Left hindlimb (tissue), 1 donor: ENCODE data around the gene IPO4.

Experiments used
- DNase-seq: peaks from one replicate; pipeline ENCODE4 v3.0.0-alpha.2; 2018

Gene IPO4

DNA sequence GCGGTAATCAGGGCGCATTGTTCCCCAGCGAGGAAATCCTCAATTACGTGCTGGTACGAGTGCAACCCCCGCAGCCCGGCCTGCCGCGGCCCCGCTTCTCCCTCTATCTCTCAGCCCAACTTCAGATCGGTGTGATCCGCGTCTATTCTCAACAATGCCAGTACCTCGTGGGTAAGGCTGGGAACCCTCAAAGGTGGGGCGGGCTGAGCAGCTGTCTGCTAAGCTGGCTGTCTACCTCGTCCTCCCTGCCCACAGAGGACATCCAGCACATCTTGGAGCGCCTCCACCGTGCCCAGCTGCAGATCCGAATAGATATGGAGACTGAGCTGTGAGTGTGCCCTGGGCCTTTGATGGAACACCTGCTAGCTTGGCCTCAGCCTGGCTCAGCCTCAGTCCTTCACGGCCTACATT, 15.7 kb downstream of the IPO4 start:
- DNase-seq = no peak

DNA sequence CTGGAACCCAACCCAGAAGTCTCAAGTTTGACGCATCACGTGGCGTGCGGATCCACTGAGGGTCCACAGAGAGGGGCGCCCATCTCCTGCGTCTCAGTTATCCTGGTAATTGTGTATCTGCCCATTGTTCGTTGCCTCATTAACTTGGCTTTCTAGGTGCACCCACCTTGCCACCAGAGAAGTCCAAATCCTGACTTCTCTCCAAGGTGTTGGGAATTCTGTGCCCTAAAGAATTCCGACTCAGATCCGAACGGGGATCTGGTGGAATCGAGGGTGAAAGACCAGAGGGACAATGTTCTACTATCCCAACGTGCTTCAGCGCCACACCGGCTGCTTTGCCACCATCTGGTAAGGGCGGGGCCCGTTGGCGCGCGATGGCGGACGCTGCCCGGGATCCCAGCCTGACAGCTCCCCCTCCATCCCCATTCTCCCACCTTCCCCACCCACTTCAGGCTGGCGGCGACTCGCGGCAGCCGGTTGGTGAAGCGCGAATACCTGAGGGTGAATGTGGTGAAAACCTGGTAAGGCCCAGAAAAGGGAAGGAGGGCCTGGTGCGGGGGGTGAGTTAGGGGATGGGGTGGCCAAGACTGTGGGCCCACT, 16.3 kb downstream of the IPO4 start:
- no peak for DNase-seq

DNA sequence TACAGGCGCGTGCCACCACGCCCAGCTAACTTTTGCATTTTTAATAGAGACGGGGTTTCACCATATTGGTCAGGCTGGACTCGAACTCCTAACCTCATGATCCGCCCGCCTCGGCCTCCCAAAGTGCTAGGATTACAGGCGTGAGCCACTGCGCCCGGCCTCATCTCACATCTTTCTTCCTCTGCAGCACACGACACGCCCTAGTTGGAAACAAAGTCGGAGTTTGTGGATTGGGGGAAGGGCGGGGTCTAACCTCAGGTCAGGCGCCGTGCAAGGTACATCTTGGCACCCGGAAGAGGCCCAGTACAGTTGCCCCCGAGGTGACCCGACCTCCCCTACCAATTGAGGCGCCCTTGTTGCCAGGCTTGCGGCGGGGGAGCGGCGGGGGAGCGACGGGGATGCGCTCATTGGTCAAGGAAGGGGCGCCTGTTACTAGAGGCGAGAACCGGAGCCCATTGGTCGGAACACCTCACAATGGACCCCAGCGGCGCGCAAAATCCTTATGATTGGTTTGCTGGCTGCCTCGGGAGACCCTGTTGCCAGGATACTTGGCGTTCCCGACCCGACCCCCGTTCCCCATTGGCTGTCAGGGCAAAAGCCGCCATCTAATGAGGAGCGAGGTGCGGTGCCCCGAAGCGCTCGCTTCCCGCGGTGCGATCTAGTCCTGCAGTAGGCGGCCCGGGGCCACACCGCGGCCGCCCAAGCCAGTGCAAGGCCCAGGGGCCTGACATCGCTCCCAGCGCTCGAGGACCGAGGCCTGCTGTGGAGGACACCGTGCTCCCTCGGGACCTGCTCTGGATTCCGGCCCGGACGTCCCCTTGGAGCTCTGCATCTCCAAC, 17.0 kb downstream of the IPO4 start, which contains the start of gene REC8:
TSS of gene REC8 (plus strand) at position 659 of the 839 bp plus-strand sequence. CDS start 473 bp downstream, outside the sequence.
- DNase-seq = peak; percentile 91

DNA sequence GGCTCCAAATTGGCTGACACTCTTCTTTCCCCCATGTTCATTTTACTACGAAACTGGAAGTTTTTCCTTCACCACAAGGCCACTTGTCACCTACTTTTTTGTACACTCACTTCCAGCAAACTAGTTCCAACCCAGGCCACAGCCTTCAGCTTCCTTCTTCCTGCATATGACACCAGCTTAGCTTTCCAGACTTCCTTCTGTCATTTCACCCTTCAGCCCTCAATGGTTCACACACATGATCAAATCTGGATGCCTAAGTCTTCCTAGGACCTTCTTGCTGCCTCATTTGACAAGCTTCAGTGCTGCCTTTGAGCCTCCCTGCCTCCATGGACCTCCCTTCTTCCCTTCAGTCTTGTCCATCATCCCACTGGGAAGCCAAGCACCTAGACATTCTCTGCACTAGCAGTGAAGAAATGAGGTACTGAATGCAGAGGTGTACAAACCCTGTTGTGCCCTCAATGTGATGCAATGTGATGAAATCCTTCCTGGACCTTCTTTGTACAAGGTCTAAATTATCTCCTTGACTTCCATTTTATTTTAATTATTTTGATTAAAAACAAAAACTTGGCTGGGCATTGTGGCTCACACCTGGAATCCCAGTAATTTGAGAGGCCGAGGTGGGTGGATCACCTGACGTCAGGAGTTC, 21.0 kb downstream of the IPO4 start:
- no peak for DNase-seq

DNA sequence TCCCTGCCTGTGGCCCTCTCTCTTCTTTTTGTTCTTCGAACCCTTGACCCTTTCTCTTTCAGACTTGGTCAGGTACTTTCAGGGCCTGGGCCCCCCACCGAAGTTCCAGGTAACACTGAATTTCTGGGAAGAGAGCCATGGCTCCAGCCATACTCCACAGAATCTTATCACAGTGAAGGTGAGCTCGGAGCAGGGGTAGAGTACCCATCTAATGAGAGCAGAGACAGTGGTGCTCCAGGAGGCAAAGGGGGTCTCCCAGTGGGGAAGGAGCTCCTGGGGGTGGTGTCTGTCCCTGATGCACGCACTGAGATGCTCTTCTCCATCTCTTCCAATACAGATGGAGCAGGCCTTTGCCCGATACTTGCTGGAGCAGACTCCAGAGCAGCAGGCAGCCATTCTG, 22.8 kb downstream of the IPO4 start:
- no peak for DNase-seq

DNA sequence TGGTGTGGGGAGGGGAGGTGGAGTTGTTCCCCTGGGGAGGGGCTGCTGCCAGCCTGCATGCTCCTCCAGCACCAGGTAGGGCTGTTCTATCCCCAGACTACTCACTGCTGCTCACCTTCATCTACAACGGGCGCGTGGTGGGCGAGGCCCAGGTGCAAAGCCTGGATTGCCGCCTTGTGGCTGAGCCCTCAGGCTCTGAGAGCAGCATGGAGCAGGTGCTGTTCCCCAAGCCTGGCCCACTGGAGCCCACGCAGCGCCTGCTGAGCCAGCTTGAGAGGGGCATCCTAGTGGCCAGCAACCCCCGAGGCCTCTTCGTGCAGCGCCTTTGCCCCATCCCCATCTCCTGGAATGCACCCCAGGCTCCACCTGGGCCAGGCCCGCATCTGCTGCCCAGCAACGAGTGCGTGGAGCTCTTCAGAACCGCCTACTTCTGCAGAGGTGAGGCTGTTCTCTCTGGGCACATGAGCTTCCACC, 24.1 kb downstream of the IPO4 start:
- no peak for DNase-seq

DNA sequence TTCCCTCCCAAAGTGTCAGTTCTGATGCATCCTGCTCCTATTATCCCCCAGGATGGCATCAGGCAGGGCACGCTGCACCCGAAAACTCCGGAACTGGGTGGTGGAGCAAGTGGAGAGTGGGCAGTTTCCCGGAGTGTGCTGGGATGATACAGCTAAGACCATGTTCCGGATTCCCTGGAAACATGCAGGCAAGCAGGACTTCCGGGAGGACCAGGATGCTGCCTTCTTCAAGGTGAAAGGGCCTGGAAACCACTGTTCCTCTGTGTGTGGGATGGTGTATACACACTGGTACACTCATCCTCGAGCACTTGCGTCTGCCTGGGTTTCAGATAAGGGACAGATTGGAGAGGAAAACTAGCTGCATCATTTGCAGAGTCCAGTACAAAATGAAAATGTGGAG, 26.5 kb downstream of the IPO4 start:
- DNase-seq = no peak

DNA sequence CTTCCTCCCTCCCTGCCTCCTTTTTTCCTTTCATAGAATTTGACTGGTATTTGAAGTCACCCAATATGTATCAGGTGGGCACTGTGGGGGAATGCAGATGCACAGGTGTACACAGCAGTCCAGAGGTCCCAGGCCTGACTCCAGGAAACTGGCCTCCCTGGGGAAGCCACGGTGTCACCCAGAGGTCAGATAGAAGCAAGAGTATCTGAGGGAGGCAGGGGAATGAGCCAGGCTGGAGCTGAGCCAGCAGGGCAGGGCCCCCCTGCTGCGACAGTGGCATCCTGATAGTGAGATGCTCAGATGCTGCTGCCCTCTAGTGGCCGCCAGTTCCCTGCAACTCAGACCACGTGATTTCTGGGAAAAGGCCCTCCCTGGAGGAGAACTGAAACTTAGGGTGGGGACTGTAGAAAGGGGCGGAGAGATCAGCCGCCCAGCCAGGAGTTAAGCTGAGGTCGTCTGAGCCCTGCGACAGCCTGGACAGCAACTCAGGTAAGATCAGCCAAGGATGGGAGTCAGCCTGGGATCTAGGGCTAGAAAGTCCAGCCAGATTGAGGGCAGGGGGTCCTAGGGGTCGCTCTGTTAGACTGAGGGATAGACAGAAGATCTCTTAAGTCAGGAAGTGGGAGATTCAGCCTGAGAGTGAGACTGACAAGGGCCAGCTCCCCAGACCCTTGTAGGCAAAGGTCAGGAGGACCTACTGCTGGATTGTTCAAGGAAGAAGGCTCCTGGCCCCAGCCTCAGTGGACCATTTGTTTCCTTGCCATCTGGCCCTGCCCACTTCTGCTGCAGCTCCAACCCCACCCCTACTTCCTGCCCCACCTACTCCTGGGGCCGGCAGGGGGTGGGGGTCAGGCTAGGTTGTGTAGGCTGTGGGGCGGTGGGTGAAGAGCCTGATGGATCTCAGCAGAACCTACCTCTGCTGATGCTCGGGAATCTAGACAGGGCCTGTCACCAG, 27.5 kb downstream of the IPO4 start, which contains the start of gene IRF9:
TSS of gene IRF9 (plus strand) at position 416 of the 955 bp plus-strand sequence. CDS start 880 bp downstream, outside the sequence.
- DNase-seq = peak; percentile 93

DNA sequence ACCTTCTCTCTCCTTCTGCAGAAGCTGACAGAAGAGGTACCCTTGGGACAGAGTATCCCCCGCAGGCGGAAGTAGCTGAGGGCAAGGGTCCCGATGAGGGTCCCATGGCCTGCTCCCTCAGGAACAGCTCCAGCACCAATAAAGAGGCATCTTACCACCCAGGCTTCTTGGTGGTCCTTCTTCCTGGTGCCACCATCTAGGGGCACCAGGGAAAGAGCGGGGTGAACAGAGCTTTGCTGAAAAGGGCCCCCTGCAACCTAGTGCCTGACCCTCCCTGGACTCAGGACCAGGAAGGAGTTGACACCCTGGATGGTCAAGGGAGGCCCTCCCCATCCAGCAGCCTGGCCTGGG, 28.1 kb downstream of the IPO4 start:
- no peak for DNase-seq

DNA sequence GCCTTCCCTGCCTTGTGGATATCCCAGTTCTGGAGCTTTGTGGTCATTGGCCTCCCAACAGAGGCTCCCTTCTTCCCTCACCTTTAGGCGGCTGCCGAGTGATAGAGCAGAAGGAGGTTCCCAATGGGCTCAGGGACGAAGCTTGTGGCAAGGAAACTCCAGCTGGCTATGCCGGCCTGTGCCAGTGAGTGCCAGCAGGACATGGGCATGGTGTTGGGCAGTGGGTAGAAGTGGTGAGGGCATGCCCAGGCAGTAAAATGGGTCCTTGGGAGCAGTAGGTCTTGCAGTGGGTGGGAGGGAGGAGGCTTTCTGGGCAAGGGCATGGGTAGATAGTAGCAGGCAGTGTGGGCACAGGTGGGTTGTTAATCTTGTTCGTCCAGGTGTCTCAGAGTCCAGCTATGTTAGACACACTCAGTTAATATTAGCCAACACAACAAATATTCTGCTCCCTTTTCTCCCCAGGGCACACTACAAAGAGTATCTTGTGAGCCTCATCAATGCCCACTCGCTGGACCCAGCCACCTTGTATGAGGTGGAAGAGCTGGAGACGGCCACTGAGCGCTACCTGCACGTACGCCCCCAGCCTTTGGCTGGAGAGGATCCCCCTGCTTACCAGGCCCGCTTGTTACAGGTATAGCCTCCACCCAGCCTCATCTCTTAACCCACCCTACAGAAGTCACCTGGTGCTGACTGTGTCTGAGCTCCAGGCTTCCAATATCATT, 28.7 kb downstream of the IPO4 start:
- DNase-seq = no peak

DNA sequence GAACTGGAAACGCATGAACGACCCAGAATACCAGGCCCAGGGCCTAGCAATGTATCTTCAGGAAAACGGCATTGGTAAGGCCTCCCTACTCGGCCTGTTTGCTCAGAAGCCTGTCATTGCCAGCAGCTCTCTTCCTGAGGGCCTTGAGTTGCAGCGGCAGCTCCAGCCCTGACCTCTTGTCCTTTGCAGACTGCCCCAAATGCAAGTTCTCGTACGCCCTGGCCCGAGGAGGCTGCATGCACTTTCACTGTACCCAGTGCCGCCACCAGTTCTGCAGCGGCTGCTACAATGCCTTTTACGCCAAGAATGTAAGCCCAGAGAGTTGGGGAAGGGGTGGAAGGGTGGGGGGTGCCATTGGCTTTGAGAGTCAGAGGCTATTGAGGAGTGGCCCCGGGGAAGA, 31.3 kb downstream of the IPO4 start:
- no peak for DNase-seq

DNA sequence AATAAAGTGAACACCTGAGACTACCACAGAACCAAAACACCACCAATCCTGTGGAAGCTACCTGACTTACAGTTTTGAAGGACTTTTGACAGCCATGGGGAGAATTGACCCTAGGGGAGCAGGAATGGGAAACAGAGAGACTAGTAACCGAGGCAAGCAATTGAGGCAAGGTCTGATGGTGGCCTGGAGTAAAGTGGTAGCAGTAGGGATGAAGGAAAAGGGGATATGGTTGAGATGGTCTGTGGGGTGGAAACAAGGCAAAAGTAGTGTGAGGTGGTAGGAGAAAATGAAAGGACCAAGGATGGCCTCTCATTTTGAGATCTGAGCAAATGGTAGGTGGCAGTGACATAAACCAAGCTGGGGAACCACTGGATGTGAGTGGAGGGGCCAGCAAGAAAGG, 31.8 kb downstream of the IPO4 start:
- DNase-seq = no peak

DNA sequence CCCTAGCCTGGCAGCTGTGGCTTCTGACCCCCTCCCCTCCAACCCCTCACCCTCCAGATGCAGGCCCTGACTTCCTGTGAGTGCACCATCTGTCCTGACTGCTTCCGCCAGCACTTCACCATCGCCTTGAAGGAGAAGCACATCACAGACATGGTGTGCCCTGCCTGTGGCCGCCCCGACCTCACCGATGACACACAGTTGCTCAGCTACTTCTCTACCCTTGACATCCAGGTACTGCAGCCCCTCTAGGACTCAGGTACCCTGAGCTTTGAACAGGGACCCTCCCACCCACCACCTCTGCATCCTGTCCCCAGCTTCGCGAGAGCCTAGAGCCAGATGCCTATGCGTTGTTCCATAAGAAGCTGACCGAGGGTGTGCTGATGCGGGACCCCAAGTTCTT, 33.5 kb downstream of the IPO4 start:
- DNase-seq = no peak

DNA sequence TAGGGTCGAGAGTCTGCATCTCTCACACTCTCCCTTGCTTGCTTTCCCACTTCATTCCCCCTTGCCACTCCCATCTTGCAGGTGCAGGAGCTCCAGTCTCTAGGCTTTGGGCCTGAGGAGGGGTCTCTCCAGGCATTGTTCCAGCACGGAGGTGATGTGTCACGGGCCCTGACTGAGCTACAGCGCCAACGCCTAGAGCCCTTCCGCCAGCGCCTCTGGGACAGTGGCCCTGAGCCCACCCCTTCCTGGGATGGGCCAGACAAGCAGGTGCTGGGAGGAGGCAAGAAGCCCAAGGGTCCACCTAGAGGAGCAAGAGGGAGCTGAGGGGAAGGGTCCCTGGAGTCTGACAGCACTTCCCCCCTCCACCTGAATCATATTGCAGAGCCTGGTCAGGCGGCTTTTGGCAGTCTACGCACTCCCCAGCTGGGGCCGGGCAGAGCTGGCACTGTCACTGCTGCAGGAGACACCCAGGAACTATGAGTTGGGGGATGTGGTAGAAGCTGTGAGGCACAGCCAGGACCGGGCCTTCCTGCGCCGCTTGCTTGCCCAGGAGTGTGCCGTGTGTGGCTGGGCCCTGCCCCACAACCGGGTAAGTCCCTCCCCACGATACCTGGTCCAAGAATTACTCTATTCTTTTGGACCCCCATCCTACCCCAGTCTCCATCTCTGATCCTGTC, 37.1 kb downstream of the IPO4 start:
- no peak for DNase-seq

DNA sequence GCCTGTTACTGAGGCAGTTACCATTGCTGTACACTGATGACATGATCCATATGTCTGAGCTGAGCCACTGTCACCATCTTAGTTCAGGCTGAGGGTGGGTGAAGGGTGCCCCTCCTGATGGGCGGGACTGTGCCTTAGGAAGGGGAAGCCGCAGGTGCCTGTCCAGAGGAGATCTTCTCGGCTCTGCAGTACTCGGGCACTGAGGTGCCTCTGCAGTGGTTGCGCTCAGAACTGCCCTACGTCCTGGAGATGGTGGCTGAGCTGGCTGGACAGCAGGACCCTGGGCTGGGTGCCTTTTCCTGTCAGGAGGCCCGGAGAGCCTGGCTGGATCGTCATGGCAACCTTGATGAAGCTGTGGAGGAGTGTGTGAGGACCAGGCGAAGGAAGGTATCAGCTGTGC, 37.6 kb downstream of the IPO4 start:
- DNase-seq = no peak

DNA sequence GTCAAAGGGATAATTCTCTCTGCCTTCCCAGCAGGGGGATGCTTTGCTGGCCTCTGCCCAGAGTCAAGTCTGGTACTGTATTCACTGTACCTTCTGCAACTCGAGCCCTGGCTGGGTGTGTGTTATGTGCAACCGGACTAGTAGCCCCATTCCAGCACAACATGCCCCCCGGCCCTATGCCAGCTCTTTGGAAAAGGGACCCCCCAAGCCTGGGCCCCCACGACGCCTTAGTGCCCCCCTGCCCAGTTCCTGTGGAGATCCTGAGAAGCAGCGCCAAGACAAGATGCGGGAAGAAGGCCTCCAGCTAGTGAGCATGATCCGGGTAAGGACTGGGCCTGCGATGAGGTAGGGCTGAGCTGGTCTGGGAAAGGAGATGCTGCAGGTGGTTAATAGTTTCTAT, 38.0 kb downstream of the IPO4 start:
- no peak for DNase-seq

DNA sequence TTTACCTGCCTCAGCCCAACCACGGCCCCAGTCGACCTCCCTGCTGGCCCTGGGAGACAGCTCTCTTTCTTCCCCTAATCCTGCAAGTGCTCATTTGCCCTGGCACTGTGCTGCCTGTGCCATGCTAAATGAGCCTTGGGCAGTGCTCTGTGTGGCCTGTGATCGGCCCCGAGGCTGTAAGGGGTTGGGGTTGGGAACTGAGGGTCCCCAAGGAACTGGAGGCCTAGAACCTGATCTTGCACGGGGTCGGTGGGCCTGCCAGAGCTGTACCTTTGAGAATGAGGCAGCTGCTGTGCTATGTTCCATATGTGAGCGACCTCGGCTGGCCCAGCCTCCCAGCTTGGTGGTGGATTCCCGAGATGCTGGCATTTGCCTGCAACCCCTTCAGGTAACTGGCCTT, 38.6 kb downstream of the IPO4 start:
- no peak for DNase-seq

DNA sequence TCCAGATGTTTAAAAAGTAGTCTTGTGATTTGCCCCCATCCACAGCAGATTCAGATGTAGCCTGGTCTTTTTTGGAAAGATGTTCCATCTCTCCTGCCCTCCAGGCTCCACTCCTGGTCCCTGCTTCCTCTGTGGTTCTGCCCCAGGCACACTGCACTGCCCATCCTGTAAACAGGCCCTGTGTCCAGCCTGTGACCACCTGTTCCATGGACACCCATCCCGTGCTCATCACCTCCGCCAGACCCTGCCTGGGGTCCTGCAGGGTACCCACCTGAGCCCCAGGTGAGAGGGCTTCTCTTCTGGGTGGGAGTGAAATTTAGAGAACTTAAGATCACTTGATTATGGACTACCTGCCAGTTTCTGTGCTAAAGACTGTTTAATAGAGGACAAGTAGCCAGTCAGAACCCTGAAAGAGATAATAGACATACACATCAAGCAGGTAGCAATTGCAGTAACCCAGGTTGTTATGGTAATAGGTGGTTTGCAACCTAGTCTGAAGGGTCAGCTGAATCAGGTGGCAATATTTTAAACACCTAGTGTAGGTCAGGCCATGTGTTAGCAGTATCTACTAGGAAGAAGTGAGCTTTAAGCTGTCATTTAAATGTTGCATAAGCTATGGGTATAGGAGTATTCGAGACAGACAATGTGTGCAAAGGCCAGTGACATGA, 39.2 kb downstream of the IPO4 start:
- DNase-seq = no peak

DNA sequence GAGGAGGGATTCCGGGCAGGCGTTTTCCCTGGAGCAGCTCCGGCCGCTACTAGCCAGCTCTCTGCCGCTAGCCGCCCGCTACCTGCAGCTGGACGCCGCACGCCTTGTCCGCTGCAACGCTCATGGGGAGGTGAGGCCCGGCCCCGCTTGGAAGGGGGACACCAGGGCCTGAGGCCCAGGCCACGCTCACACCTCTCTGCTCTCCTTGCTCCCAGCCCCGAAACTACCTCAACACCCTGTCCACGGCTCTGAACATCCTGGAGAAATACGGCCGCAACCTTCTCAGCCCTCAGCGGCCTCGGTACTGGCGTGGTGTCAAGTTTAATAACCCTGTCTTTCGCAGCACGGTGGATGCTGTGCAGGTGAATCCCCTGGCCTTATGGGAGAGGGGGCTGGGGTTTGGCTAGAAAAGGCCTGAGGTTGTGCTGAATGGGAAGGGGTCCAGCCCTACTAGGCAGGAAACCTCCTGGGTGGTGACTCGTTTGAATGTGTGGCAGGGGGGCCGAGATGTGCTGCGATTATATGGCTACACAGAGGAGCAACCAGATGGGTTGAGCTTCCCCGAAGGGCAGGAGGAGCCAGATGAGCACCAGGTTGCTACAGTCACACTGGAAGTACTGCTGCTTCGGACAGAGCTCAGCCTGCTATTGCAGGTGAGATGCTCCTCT, 40.7 kb downstream of the IPO4 start:
- no peak for DNase-seq
